GM19438 (cell line): ENCODE measurements around the gene GOLGA8K.
"Not testable (repeated sequence)": the region's sequence is repeated elsewhere in the genome, so short reads cannot be mapped to it uniquely, and the experiment has no call there.

ENCODE experiments used
- ATAC-seq: cut with Tn5 transposase; IDR thresholded peaks from one replicate; pipeline ENCODE4 v1.9.1; 2021; ENCODE audit warnings: low read depth; ENCODE audit not compliant: unreplicated experiment

Gene GOLGA8K

DNA sequence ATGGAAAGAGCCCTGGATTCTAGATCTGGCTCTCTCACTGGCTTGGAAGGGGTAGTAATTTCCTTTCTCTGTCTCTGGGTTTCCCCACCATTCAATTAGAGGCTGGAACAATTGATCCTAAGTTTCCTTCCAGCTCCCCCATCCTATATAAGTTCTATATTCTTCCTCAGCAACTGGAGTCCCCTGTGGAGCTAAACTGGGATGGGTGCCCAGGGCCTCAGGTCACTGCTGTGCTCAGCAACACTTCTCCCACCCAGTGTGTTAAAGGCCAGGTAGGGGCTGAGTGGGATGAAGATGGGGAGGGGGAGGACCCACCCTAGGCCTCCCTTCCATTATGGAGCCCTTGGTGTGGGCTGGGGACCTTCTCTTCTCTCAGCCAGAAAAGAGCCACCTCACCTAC is 46.2 kb downstream of the GOLGA8K start:
- ATAC-seq = not testable (repeated sequence)

DNA sequence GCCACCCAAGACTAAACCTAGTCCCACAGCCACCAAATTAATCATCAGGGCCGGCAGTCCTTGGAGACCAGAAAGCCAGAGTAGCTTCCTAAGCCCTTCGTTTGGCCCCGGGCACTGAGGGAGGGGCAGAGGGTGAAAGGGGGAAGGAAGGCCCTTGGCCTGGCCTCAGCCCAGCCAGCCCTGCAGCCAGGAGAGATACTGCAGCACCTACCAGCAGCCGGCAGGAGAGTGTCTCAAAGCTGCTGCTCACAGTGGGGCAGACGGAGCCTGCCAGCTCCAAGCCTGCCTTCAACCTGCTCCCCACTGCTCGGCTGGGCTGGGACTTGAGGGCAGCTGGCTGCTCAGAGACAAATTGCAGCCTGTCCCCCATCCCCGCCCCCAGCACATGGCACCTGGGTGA is 50.3 kb downstream of the GOLGA8K start:
- ATAC-seq = not testable (repeated sequence)

DNA sequence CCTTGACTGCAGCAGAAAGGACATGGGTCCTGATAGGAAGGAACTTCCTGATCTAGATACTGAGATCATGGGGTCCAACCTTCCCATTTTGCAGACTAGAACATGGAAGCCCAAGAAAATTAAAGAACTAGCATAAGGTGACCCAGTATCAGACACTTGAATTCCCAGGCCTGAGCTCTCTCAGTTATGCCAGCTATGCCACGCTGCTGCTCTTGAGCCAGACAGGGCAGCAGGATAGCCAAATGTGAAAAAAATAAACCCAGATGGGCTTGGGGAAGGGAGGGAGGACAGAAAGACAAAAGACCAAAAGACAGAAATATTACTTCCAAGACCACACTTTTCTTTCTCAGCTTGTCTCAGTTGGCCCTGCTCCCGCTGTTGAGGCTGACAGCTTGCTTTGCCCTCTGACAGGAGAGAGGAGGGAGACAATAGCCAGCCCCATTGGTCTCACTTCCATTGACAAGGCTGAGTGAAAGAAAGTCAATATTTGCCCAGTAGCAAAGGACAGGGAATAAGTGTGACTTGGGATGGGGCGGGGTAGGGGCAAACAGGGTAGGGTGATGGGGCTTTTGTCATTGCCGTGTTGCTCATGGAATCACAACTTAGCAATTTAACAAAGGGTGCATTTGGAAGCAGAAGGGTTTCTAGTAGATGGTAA is 52.4 kb downstream of the GOLGA8K start:
- not testable (repeated sequence) for ATAC-seq

DNA sequence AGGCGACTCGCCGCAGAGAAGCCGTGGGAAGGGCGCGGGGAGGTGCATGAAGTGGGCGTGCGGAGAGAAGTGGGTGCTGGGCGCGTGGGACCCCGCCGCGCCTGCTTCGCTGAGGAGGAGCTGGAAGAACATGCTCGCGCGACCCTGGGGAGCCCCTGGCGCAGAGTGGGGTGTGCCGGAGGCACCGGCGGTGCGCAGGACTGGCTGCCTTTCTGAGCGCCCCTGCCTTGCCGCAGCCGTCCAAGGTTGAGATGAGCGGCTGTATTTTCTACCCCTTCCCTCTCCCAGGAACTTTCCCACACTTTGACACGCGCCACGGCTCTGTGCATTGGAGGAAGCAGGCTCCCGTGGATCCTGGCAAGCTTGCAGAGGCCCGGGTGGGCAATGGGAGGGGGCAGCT is 56.1 kb downstream of the GOLGA8K start:
- not testable (repeated sequence) for ATAC-seq

DNA sequence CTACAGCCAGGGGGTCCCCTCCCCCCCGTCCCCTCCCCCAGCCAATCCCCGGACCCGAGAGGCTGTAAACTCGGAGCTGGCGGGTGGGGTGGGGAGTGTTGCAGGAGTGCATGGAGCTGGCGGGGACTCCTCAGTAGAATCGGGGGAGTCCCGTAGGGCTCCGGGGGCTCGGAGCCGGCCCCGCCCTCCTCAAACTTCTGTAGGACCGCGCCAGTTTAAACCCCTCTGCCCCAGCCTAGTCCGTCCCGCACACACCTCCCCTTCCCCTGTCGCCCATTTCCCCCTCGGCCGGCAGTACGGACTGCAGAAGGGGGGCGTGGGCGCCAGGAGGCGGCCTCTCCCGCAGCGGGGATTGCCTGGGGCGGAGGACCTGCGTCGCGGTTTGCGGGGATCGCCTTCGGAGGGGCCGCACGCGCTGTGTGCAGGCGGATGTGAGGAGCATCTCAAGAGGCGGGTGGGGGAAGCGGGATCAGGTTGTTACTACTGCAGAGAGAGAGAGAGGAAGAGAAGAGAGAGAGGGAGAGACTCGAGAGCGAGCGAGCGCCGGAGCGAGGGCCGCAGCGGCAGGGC is 57.0 kb downstream of the GOLGA8K start:
- ATAC-seq = not testable (repeated sequence)

DNA sequence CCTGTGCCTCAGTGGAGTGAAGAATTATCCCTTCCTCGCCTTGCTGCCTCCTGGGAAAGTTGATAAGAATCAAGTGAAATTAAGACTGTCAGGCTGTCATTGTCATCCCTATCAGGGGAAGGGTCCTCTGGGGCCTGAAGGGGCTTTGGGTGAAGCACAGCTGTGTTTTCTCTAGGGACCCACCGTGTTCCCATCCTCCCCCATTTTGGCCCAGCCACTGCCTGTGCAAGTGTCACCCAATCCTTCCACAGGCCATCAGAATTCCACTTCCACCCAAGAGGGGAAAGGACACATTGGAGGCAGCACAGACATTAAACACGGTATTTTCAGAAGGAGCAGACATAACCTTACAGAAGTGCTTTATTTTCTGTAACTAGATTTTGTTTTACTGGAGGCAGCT is 59.2 kb downstream of the GOLGA8K start:
- ATAC-seq = not testable (repeated sequence)
